Lower leg skin (tissue), 4 donors: ENCODE measurements around the gene GGT7. TPM values are rescaled to one million over a fixed set of nuclear protein-coding genes. Genes with fewer than 3 reads are reported as not detected.
A peak's percentile ranks its signal among the peaks of the same experiment; 100 is the strongest.
"Not testable (repeated sequence)": the region's sequence is repeated elsewhere in the genome, so short reads cannot be mapped to it uniquely, and the experiment has no call there.

Source experiments
- DNase-seq, 2 donors: peaks; one replicate each; pipeline ENCODE4 v3.0.0-alpha.2; 2019; ENCODE audit warnings: low spot score in 2 of 2
- H3K4me3 ChIP-seq: fragments of 200-600 bp; sonication (generic); 2 replicates; pipeline ENCODE4 v1.5.1; 2017; ENCODE audit warnings: mild to moderate bottlenecking, low read depth; ENCODE audit not compliant: poor library complexity, severe bottlenecking
- CTCF ChIP-seq, 3 donors: fragments of 450-650 bp; IDR thresholded peaks; one replicate each; pipeline ENCODE4 v1.5.1; 2016; ENCODE audit warnings: antibody characterized with exemption in 3 of 3, mild to moderate bottlenecking in 3 of 3, moderate library complexity in 2 of 3
- POLR2A ChIP-seq, 2 donors: fragments of 450-650 bp; IDR thresholded peaks; one replicate each; pipeline ENCODE4 v1.6.1; 2016 to 2017; ENCODE audit warnings: antibody characterized with exemption in 2 of 2, mild to moderate bottlenecking in 1 of 2, moderate library complexity in 1 of 2
- WGBS, 2 donors: methylation state at CpG; one replicate each; pipeline ENCODE4 v1.1.5; 2018; 5-methylcytosine and 5-hydroxymethylcytosine counted together
- intact Hi-C: fragments of 100-400 bp; cut with DNase I; formaldehyde crosslinking; loops from one replicate; pipeline ENCODE4 v1.15.0; 2023; ENCODE audit warnings: low total_unique reads
- total RNA-seq, 4 donors: library from RNA; depleted of rRNA; stranded (reverse); fragments of >200 nt; gene quantifications; one replicate each; pipeline ENCODE4 v1.1.0, GENCODE V29; 2016

GGT7 gene
- total RNA-seq, 4 donors from 2014 or later = 8.6 to 12.9 (median 9.6) TPM

- WGBS, 2 donors = 91 to 93% methylated on average over 4 of the region's 4 CpGs
- intact Hi-C loops = no loop called here
Measured at GRCh38 chr20:34915131-34915530, 42.5 kb upstream of the GGT7 start.

GRCh38 chr20:34907616-34908469 lies 35.2 kb upstream of the GGT7 start:
- TF ChIP-seq CTCF (IDR thresholded peaks at IDR 0.05) (no peak), POLR2A (IDR thresholded peaks at IDR 0.05) (no peak)
- DNase-seq = peak in 1 of 2 donors; percentile 57
- H3K4me3 ChIP-seq = no peak overlapping the region
- WGBS, 2 donors = 23 to 31% methylated on average over 7 of the region's 7 CpGs
- intact Hi-C loops = no loop called here

More at GRCh38 chr20:34915131-34915530, 42.5 kb upstream of the GGT7 start:
- TF ChIP-seq POLR2A (IDR thresholded peaks at IDR 0.05) (no peak), CTCF (IDR thresholded peaks at IDR 0.05) (no peak)
- no peak for DNase-seq
- no peak overlapping the region for H3K4me3 ChIP-seq

GRCh38 chr20:34904202-34904621 lies 31.6 kb upstream of the GGT7 start:
- TF ChIP-seq POLR2A (IDR thresholded peaks at IDR 0.05) (no peak), CTCF (IDR thresholded peaks at IDR 0.05) (no peak)
- 57 to 64% methylated on average over 3 of the region's 3 CpGs for WGBS, 2 donors
- no peak overlapping the region for H3K4me3 ChIP-seq
- DNase-seq = no peak
- intact Hi-C loops = no loop called here

GRCh38 chr20:34898731-34899130 lies 26.1 kb upstream of the GGT7 start:
- H3K4me3 ChIP-seq, intact Hi-C loops, DNase-seq: not testable (repeated sequence)
- 90 to 96% methylated on average over 10 to 13 of the region's 26 CpGs for WGBS, 2 donors

- DNase-seq, intact Hi-C loops, H3K4me3 ChIP-seq: not testable (repeated sequence)
- 95 to 96% methylated on average over 3 of the region's 3 CpGs for WGBS, 2 donors
Measured at GRCh38 chr20:34898129-34898528, 25.5 kb upstream of the GGT7 start.

GRCh38 chr20:34896086-34896621 lies 23.5 kb upstream of the GGT7 start:
- no peak for DNase-seq
- TF ChIP-seq POLR2A (IDR thresholded peaks at IDR 0.05) (no peak), CTCF (IDR thresholded peaks at IDR 0.05) (no peak)
- intact Hi-C loops = no loop called here
- 42 to 48% methylated on average over 1 of the region's 1 CpG for WGBS, 2 donors
- no peak overlapping the region for H3K4me3 ChIP-seq
